DMS153 treated with DMSO at 0.1 percent for 48 hours (cell line): Measurements from ENCODE around the gene PYGO1.
"Not testable (repeated sequence)": the region's sequence is repeated elsewhere in the genome, so short reads cannot be mapped to it uniquely, and the experiment has no call there.

Experiments
- DNase-seq: peaks from one replicate; lab custom pipeline; 2025; ENCODE audit not compliant: unreplicated experiment; lab: John Stamatoyannopoulos, UW

PYGO1 gene

GRCh38 chr15:55513152-55513551, 75.0 kb downstream of the PYGO1 start:
- no peak for DNase-seq

DNA sequence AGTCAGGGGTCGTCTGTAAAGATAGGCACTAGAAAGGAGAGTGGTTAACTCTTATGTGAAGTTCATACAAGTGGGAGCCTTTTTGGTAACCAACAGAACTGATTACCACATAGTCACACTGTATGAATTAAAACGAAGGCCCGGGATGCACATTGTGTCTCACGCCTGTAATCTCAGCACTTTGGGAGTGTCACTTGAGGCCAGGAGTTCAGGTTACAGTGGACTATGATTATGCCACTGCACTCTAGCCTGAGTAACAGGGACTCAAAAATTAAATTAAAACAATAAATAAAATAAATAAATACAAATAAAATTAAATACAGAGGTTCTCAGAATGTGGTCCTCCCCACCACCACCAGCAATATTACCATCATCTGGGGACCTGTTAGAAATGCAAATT, 80.6 kb downstream of the PYGO1 start:
- no peak for DNase-seq

GRCh38 chr15:55505407-55505806, 82.7 kb downstream of the PYGO1 start:
- not testable (repeated sequence) for DNase-seq

GRCh38 chr15:55499151-55499550, 89.0 kb downstream of the PYGO1 start:
- DNase-seq, result no peak

GRCh38 chr15:55498109-55498938, 89.8 kb downstream of the PYGO1 start:
- DNase-seq, result peak; percentile 27

DNA sequence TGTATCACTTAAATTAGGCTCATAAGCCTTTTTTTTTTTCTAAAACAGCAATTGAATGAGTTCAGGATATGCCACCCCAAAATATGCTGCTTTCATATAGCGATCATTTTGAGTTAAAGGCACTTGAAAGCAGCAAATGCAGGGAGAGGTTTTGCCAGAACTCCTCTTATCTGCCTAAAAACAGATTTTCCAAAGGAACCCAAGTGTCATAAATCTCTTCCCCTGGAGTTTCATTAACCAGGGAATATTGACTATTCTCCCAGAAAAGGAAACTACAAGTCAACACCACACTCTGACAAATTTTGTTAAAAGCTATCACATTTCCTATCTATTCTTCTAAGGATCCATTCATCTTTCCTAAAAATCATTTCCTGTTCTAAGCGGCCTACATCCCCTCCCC, 91.4 kb downstream of the PYGO1 start:
- DNase-seq, result no peak

DNA sequence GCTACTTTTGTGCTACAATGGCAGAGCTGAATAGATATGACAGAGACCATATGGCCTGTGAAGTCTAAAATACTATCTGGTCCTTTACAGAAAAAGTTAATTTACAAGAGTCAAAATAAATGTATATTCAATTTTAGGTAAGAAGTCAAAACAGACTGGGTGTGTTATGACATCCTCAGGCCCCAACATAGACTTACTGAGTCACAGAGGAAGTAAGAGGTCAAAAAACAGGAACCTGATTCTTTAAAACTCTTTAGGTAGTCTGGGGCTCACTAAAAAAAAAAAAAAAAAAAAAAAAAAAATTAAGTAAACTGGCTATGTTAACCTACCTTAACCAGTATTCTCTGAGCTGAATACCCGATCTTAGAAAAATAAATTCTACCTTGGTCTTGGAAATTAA, 93.2 kb downstream of the PYGO1 start:
- no peak for DNase-seq

- DNase-seq, result not testable (repeated sequence)
Observed at GRCh38 chr15:55488952-55489600, 99.1 kb downstream of the PYGO1 start.
